WERI-Rb-1 (cell line): ENCODE results near the gene PRND.
"Not testable (repeated sequence)": the region's sequence is repeated elsewhere in the genome, so short reads cannot be mapped to it uniquely, and the experiment has no call there.

Experiments
- DNase-seq: peaks from one replicate; pipeline ENCODE4 v3.0.0-alpha.2; 2020
- H3K27ac ChIP-seq: fragments of 250-450 bp; sonication (Bioruptor Pico); 2 replicates; pipeline ENCODE4 v1.5.1; 2020; ENCODE audit warnings: mild to moderate bottlenecking, moderate library complexity
- H3K27me3 ChIP-seq: fragments of 250-450 bp; sonication (Bioruptor Pico); 2 replicates; pipeline ENCODE4 v1.5.1; 2021; ENCODE audit warnings: mild to moderate bottlenecking, low read depth, moderate library complexity; ENCODE audit not compliant: insufficient read depth, severe bottlenecking
- H3K36me3 ChIP-seq: fragments of 250-450 bp; sonication (Bioruptor Pico); 2 replicates; pipeline ENCODE4 v1.5.1; 2020; ENCODE audit warnings: mild to moderate bottlenecking, moderate library complexity
- H3K4me3 ChIP-seq: 2 replicates; pipeline ENCODE4 v1.5.1; 2011; ENCODE audit warnings: low read depth, mild to moderate bottlenecking, control low read depth, low read length
- H3K9me3 ChIP-seq: fragments of 250-450 bp; sonication (Bioruptor Pico); 2 replicates; pipeline ENCODE4 v1.5.1; 2021; ENCODE audit warnings: mild to moderate bottlenecking, moderate library complexity; ENCODE audit not compliant: severe bottlenecking
- TF ChIP-seq, protein P1 (sequence below): IDR thresholded peaks from 2 replicates; pipeline ENCODE4 v1.5.1; 2011; ENCODE audit warnings: low read depth, mild to moderate bottlenecking, control low read depth, inconsistent platforms, low read length

Gene PRND

DNA sequence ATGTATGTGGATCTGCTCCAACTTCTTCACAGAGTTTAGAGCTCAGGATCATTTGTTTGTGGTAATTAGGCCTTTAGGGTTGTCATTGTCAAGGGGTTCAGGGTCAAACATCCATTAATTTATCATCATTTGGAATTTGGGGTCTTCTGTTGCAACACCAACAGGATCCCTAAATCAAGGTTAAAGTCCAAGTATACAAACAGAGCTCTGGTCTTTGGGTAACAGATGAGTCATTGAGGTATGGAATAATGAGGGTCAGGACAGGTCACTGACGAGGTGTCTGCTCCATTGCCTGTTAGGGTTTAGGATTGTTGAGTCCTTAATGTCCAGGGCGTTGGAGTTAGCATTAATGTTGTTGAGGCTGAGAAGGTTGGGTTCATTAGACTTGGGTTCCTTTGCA is 47.6 kb downstream of the PRND start:
- Histone ChIP-seq H3K9me3 (peaks cover 15% of the 10 kb centered on the region), H3K27ac (no peak overlapping the region), H3K36me3 (no peaks in the 10 kb centered on the region), H3K27me3 (peaks cover 10% of the 10 kb centered on the region), H3K4me3 (no peak overlapping the region)
- DNase-seq, result no peak
- TF ChIP-seq, protein P1, sequence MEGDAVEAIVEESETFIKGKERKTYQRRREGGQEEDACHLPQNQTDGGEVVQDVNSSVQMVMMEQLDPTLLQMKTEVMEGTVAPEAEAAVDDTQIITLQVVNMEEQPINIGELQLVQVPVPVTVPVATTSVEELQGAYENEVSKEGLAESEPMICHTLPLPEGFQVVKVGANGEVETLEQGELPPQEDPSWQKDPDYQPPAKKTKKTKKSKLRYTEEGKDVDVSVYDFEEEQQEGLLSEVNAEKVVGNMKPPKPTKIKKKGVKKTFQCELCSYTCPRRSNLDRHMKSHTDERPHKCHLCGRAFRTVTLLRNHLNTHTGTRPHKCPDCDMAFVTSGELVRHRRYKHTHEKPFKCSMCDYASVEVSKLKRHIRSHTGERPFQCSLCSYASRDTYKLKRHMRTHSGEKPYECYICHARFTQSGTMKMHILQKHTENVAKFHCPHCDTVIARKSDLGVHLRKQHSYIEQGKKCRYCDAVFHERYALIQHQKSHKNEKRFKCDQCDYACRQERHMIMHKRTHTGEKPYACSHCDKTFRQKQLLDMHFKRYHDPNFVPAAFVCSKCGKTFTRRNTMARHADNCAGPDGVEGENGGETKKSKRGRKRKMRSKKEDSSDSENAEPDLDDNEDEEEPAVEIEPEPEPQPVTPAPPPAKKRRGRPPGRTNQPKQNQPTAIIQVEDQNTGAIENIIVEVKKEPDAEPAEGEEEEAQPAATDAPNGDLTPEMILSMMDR, result no peak

DNA sequence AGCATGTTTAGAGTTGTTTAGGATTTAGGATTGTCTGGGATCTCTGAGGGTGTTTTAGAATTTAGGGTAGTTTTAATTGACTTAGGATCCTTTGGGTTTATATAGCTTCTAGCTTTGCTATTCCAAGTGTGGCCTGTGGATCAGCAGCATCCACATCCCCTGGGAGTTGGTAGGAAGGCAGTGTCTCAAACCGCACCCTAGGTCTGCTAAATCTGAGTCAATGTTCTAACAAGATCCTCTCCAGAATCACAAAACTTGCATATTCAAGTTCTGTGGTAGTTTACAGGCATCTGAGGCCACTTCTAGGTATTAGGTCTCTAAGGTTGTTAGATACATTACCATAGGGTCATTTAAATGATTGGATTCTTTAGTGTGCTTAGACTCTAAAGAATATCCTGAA is 48.3 kb downstream of the PRND start:
- DNase-seq, result peak; percentile 22
- Histone ChIP-seq H3K4me3 (no peak overlapping the region), H3K9me3 (peaks cover 15% of the 10 kb centered on the region), H3K27me3 (peaks cover 10% of the 10 kb centered on the region), H3K36me3 (no peaks in the 10 kb centered on the region), H3K27ac (no peak overlapping the region)
- TF ChIP-seq, protein P1, result no peak

DNA sequence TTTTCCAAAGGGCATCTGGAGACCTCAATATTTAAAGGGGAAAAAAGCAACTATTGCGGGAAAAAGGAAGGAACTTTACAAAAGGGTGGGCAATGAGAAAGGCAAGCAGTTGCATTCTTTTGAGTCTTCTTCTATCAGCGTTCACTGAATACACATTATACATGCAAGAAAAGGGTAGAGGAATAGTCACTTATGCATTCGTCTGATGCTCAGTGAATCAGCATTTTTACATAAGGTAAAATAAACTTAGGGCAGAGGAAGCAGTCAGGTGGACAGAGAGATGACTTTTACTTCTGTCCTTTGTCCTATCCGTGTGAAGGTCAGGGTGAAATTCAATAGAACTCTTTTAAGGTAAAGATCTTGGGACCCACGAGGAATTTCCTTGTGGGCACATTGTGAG is 49.3 kb downstream of the PRND start:
- H3K36me3 ChIP-seq, result no peaks in the 10 kb centered on the region
- no peak overlapping the region for H3K4me3 ChIP-seq
- TF ChIP-seq, protein P1, result no peak
- no peak for DNase-seq
- peaks cover 15% of the 10 kb centered on the region for H3K9me3 ChIP-seq
- peaks cover 12% of the 10 kb centered on the region for H3K27me3 ChIP-seq
- no peak overlapping the region for H3K27ac ChIP-seq

DNA sequence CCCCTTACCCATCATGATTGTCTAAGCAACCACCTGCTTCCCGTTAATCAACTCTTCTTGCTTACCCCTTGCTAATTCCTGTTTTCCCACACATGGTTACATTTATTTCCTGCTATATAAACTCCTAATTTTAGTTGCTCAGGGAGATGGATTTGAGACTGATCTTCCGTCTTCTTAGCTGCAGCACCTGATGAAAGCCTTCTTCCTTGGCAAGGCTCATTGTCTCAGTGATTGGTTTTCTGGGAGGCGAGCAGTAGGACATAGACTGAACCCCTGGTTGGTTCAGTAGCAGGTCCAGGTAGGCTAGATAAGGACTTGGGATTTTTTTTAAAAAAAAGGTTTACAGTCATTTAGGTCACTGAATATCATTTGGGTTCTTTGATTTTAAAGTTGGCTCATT is 50.4 kb downstream of the PRND start:
- Histone ChIP-seq H3K36me3 (no peaks in the 10 kb centered on the region), H3K27ac (no peak overlapping the region), H3K4me3 (no peak overlapping the region), H3K27me3 (peaks cover 22% of the 10 kb centered on the region), H3K9me3 (peaks cover 15% of the 10 kb centered on the region)
- no peak for DNase-seq
- TF ChIP-seq, protein P1, result no peak

DNA sequence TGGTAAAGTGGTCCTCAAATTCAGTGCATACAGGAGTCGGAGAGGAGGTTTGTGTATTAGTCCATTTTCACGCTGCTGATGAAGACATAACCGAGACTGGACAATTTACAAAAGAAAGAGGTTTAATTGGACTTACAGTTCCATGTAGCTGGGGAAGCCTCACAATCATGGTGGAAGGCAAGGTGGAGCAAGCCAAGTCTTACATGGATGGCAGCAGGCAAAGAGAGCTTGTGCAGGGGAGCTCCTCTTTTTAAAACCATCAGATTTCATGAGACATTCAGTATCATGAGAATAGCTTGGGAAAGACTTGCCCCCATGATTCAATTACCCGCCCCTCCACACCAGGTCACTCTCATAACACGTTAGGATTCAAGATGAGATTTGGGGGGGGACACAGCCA is 51.3 kb downstream of the PRND start:
- H3K27ac ChIP-seq, H3K4me3 ChIP-seq, H3K36me3 ChIP-seq, DNase-seq: not testable (repeated sequence)
- Histone ChIP-seq H3K9me3 (peaks cover 15% of the 10 kb centered on the region), H3K27me3 (peaks cover 22% of the 10 kb centered on the region)

DNA sequence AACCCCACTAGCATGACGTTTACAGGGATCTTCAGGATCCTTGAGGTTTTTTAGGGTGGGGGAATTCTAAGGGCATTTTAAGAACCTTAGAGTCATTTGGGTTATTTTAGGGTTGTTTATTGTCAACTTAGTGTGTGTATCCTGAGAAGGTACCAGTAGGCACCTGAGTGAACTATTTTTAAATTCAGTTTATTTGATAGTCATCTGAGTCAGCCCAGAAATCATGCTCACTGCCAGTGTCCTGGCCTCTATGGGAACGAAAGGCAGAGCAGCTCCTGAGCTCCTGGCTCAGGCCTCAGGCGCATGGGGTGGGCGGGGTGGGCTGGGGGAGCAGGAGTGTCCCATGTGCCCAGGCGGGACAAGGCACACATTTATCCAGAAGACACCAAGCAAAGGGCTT is 52.0 kb downstream of the PRND start:
- H3K4me3 ChIP-seq, result no peak overlapping the region
- TF ChIP-seq, protein P1, result no peak

More for the DNA sequence above, 52.0 kb downstream of the PRND start:
- no peaks in the 10 kb centered on the region for H3K36me3 ChIP-seq
- H3K27me3 ChIP-seq, result peaks cover 22% of the 10 kb centered on the region
- no peak for DNase-seq
- no peak overlapping the region for H3K27ac ChIP-seq
- peaks cover 15% of the 10 kb centered on the region for H3K9me3 ChIP-seq
